Activated gamma-delta T cell treated with anti-CD3 and anti-CD28 coated beads, Interleukin-2, amount 50 U/mL, for 16 hours (primary cell): Measurements from ENCODE around the gene CCSER1.

Experiments
- DNase-seq: peaks from one replicate; pipeline ENCODE4 v3.0.0-alpha.2; 2020; ENCODE audit warnings: low read depth

The CCSER1 gene

DNA sequence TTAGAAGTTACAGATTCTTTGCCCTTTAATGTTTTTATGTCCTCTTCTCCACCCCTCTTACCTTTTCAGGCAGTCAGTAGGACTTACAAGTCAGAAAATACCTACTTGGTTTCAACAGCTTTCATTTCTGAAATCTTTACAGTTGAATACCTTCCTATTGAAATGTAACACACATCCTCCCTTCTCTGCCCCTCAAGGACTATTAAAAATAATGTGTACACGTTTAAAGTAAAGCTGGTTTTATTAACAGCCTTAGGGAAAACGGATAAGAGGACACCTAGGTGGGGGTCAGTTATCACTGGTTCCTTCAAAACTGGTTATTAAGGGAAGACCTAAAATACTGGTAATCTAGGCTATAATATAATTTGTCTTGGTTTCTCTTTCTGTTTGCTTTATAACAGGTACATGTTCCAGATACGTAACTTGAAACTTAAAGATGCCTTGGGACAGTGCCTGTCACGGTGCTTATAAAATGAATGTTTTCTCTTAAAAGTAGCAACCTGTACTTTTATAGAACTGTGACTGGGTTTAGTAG, 1.8 kb downstream of the CCSER1 start:
- no peak for DNase-seq

DNA sequence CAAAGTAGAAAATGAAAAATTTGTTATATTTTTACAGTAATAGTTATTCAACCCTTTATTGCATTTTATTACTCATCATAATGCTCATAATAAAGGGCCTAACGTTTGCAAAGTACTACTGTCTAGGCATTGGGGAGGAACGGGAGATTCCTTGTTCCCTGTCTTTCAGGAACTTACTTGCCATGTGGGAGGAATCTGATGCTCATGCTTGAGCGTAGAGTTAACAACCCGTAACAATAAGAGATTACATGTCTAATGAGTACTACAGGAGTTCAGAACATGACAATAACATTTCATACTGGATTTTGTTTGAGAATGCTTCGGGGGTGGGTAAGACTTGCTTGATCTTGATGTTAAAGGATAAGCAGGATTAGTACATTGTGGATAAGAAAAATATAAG, 2.9 kb downstream of the CCSER1 start:
- DNase-seq: no peak

DNA sequence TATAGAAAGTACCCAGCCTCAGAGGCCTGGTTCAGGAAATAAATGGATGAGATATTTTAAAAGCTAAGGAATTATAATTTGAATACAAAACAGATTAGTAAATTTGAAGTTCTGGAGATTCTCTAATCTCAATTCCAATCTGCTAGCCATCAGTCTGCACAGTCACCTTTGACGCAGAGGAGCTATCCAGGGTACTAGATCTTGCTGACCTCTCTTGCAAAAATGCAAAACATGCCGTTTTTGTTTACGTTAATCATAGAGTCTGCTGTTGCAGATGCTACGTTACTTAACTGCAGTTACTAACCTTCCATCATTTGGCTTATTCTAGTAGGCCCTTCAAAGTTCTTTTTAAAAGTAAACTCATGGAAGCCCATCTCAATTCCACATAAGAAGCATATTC, 10.4 kb downstream of the CCSER1 start:
- DNase-seq: no peak

DNA sequence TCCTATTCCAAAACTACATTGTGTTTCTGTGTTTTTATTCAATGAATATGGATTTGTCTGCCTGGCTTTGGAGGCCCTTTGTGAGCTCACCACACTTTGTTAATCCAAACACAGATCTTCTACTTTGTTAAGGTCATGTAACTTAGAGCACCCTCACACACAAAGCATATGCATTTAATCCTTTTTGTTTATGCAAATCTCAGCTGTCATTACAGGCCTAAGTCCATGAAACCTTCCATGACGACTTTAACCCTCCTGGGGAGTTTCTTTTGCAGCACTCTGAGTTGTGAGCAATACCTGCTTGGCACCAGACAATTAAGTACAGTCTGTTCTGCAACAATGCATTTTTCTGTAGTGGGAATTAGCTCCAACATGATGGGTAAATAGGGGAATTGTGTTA, 14.9 kb downstream of the CCSER1 start:
- no peak for DNase-seq

DNA sequence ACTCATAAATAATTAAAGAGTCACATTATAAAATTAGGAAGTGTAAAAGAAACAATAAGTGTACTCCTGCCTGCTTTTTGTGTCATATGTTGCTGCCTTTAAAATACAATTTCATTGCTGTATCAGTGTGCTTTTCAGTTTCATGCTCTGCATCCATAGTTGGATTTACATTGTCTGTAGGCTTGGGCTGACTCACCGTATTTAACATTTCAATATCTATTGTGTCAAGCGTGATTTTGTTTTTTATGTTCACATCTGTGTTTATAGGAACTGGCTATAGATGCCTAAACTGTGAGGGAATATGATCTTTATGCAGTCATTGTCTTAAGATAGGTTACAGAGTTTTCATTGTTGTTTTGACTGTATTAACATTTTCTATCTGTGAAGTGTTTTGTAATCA, 18.1 kb downstream of the CCSER1 start:
- DNase-seq: no peak

DNA sequence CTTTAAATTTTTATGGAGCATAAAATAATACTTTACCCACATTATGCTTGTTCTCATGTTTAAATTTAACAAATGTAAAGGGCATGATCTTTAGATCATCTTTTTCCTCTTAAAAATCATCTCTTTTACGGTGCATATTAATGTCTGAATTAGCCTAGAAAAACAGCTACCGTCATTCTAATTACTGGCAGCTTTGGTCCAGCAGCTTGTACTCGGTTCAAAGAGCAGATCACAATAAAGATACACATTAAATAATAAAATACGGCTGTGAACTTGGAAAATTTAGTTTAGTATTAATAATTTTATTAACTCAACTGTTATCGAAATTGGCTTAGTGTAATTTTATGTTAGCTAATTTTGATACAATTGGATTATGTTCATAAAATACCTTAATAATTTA, 19.1 kb downstream of the CCSER1 start:
- DNase-seq: no peak

DNA sequence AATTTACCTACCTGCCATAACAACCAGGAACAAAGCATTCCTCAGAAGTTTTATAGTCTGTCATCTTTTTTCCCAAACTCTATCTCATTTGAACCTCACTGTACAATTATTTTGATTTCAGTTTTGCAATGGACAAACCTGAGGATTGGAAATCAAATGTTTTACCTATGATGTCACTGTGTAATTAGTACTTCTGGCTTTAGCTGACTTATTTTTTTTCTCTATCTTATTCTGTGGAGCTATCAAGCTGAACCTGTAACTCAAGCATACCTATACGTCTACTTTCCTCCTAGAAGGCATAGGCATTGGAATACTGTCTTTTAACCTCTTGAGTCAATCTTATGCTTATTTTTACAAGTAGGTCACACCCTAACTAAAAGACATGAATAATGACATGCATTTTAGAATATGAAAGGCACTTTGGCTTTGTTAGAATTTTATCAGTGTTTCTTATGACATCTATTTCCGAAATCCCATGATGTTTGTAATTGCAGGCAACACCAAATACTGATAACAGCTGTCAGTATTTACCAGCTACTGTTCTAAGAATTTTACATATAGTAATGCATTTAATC, 21.5 kb downstream of the CCSER1 start:
- DNase-seq: no peak

DNA sequence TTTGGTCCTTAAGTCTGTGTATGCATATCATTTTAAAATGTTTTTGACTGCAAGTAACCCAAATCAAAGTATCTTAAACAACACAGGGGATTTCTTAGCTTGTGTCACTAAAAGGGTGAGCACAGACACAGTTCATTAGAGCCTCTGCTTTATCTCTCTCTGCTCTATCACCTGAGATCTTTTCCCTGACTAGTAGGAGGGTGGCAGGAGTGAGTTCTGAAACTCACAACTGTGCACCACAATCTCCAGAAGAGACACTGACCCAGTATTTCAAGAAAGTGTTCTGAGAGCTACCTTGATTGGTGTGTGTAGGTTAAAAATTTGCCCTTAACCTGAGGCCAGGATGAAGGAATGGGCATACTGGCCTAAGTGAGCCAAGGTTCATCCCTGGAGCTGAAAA, 24.8 kb downstream of the CCSER1 start:
- no peak for DNase-seq

DNA sequence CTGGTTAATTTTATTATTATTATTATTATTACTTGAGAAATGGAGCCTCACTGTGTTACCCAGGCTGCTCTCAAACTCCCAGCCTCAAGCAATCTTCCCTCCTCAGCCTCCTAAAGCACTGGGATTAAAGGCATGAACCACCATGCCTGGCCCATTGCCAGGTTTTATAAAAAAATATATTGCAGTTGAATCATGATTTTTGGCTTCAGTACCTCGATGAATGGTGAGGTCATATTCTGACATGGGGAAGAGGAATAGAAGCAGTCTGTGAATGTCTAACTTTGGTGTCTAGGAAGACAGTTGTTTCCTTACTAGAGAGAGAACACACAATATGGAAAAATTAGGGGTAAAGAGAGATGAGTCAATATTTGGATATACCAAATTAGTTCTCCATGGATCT, 32.0 kb downstream of the CCSER1 start:
- no peak for DNase-seq

DNA sequence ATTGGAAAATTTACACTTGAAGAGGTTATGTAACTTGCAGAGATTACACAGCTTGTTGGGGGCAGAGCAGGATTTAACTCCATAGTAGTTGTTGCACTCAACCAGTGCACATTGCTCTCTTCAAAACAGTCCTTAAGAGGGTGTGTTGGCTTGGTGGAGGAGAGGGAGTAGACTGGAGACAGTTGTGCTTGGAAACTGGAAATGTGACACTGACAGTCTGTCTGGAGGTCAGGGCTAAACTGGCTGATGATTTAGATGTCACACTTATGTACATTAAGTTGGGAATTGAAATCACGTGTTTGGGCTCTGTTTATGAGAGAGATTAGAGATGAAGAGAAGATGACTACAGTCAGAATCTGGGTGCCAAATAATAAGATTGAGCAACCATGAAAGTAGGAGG, 32.9 kb downstream of the CCSER1 start:
- DNase-seq: no peak

DNA sequence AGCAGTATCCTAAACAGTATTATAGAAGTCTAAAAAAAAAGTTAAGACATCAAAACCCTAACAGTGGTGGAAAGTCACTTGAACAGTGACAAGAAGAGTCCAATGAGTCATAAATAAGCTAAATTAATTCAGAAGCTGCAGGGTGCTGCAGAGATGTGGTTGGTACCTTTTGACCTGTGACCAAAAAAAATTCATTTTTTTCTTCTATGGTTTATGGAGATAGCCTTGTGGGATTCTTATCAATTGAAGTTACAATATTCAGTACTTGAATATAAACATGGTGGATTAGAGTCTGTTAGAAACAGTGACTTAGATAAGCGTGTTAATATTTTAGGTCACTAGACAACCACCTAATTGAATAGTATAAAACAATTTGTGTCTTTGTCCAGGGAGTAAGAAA, 35.4 kb downstream of the CCSER1 start:
- no peak for DNase-seq

DNA sequence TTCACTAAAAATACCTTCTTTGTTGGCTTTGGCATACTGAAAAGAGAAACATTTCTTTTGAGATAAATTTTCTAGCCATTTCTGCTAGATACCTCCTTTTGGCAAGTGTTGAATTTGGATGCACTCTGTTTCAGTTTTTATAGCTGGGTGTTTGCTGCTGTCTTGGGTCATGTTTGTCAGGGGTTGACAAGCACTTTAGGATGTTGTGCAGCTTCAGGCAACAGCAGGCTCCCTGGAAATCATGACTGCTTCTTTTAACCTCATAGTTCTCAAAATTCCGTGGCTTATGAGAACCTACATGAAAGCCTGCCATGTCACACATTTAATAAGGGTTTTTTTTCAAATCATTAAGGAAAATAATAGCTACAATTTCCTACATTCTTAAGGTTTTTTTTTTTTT, 36.7 kb downstream of the CCSER1 start:
- DNase-seq: no peak

DNA sequence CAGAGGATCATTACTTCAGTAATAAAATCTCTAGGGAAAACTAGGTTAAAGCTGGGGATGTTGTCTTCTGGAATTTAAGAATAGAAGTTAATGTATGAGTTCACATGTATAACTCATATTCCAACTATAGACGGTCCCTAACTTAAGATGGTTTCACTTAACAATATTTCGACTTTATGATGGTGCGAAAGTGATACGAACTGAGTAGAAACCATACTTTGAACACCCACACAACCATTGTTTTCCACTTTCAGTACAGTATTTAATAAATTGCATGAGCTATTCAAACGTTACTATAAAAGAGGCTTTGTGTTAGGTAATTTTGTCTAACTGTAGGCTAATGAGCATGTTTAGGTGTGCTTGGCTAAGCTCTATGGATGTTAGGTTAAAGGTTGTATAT, 38.7 kb downstream of the CCSER1 start:
- DNase-seq: no peak

DNA sequence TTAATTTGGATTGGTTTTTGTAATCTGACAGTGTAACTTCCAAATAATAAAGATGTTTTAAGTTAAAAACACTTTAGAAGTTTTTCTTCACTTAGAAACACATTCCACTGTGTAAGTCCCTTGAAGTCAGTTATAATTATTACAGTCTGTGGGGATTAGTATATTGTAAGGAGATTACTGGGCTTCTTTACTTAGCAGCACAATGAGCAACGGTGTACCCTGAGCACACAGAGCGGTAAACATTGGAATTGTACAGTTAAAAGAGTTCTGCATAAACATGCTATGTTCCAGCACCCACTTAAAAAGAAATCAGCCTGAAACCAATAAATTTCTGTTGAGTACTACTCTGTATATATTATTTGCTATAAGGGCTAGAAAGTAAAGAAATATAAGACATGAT, 44.3 kb downstream of the CCSER1 start:
- DNase-seq: no peak

DNA sequence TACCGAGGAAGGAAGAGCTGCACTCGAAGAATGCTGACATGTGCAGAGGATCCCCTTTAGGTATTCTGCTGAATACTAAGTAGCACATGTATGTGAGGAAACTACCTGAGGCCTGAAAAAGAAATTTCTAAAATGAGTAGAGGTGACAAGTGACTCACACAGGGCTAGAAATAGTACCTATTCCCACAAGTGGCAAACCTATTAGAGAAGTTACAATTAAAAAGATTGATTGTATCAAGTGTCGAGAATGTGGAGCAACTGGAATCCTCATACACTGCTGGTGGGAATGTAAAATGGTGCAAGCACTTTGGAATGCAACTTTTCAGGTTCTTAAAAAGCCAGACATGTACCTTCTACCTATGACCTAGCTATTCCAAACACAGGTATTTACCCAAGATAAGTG, 47.4 kb downstream of the CCSER1 start:
- no peak for DNase-seq

DNA sequence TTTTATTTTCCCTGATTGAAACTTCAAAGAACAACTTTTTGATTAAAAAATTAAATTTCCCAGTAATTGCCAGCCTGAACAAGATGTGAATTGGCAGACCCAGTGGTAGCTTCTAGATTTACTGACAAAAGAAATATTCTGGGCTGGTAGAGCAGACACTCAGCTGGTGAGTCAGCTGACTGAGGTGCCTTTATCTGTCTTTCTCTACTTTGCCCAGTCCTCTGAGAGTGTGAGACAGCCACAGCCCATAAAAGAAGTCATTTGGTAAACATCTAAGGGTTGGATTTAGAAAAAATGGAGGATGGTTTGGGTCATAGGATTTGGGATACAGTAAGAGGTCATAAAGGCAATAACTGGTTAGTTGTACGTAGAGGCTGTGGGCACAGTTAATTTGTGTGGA, 54.5 kb downstream of the CCSER1 start:
- no peak for DNase-seq

DNA sequence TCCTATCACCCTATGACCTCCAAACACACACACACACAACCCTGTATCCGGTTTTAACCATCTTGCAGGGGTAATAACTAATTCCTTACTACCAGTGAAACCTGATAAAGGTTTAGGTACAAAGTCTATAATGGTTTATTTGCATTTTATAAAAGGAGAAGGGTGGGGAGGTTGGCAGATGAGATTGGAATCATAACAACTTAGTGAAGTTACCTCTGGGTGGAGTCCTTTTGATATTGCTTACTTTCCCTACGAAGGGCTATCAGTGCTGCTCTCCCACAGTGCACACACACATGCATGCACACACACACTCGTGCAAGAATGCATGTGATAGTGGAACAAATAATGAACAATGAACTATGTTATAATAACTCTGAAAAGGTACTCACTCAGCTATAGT, 56.1 kb downstream of the CCSER1 start:
- no peak for DNase-seq

DNA sequence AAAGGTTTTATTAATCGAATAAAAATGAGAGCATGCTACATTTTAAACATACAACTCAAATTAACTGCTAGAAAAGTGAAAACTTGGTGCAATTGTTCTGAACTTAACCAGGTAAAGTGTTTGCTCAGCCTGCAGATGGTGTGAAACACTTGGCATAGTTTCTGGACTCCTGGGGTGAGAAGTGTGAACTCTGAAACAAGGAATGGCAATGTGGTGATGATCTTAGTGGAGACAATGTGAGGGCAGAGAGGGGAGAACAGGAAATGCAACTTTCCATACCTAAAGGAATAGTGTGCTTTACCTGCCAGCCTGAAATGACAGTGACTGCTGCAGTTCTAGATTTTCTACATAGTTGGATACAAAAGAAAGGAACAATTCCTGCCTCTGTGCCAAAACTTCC, 57.4 kb downstream of the CCSER1 start:
- no peak for DNase-seq

DNA sequence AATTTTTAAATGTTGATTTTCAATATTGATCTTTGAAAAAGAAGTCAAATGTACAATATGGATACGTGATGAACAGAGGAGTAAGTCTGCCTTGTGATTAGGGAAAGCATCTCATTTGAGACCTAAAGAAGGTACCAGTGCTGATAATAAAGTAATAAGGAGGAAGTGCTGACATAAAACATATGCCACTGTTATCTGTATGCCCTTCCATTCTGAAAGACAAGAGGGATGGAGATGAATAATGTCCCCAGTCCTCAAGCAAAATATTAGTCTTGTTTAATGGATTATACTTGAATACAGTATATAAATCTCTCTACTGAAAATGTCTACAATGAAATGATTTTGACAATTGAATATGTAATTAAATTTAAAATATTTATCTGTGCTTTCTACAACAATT, 58.2 kb downstream of the CCSER1 start:
- DNase-seq: no peak

DNA sequence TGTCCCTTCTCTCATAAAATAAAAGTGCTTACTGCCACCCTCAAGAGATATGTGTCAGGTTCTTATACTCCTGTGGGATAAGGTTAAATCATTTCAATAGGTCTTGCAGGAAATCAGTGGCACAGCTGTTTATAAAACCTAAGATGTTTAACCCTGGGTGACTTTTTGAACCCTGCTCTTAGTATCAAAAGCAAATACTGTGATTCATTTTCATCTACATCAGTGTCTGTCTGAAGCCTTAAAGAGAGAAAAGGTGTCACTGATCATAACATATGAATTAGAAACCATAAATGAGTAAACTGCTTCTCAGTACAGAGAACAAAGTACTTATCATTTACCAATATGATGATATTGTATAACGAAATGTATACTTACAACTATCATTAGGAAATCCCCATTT, 59.0 kb downstream of the CCSER1 start:
- DNase-seq: no peak

DNA sequence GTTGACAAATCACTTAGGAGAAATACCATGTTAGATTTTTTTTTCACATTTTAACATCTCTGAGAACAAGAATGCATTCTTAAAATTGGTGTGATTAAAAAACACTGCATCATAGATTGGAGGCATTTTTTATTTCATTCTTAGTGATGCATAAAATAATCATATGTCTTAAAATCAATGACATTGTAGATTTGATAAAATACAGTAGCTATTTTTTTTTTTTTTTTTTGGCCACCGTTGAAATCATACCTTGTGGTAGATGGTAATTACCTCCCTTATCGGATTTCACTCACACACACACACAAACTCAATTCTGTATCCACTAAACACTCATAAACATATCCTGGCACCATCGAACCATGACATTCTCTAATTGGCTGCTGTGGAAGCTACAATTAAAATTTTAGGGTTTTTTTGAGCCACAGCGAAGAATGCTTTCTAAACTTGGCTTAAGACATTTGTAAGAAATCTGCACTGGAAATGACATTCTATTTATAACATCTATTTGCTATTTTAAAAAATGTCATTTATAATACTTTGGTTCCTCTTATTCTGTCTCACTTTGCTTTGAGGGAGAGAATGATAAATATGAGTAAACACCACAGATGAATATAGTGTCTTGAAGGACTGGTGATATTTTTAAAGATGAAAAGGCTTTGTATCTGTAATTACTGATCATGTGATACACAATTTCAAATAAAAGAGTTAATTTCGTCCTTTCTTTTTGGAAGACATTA, 60.1 kb downstream of the CCSER1 start:
- no peak for DNase-seq

DNA sequence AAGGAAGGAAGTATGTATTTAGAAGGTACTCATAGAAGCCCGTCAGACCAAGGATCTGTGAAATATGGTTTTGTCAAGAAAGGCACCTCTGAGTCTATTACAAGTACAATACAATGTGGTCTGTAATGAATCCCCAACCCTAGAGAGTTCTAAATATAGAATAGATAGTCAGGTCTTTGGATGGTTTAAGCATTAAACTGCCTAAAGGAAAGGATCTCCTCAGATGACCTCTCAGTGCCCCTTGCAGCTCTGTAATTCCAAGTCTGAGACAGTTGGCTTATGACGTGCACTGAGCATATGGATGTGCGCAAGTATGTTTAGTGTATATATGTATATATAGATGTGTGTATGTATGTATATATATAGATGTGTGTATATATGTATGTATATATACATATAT, 62.0 kb downstream of the CCSER1 start:
- no peak for DNase-seq

DNA sequence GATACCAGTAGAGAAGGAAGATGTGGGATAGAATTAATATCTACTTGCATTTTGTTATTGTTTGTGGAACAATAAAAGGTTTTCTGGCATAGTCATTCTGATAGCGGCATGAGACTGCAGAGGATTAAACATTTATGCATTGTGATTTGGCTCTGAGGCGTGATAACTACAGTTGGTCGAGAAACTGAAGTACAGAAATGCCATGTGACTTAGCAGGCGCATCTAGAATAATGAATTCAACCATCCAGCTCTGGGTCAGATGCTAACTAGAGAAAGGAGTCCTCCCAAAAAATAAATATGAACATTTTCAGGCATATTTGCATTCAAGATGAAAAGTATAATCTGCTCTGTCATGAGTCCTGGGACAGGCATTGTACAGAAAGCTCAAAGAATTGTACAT, 62.8 kb downstream of the CCSER1 start:
- DNase-seq: no peak

DNA sequence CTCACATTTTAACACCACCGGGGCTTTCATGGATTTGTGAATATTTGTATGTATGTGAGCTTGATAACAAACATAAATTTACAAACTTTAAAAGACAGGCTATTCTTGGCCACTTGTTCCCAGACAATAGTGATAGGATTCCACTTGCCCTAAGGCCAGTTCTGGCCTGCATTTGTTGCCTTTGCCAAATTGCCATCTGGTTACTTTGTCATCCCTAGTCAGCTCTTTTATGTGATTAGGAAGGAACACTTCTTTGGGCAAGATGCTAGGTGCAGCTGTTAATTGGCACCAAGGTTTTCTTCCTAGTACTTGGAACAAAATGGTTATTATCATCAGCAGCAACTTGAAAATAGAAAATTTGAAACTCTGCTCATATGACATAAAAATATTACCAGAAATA, 63.3 kb downstream of the CCSER1 start:
- no peak for DNase-seq
